Suppressor macrophage treated with lipopolysaccharide for 1 hour (primary cell): Measurements from ENCODE around the gene CAMKMT.

Experiments
- DNase-seq, 3 donors: peaks; one replicate each; pipeline ENCODE4 v3.0.0-alpha.2; 2020 to 2022

Gene CAMKMT

DNA sequence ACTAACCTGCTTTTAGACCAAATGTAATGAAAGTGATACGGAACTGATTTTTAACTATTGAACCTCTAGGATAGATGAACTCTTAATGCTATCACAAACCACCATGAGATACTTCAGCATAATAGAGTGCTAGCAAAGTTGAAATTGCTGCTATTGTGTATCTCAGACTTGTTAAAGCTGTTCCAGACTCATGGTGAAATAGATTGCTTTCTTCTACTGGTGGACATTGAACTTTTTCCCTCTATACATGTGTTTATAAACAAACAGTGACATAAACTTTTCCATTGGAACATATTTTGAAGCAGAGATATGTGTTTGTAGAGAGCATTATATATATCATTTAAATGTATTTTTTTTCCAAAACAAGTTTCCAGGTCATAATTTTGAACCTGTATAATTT, 157.3 kb downstream of the CAMKMT start:
- no peak for DNase-seq

DNA sequence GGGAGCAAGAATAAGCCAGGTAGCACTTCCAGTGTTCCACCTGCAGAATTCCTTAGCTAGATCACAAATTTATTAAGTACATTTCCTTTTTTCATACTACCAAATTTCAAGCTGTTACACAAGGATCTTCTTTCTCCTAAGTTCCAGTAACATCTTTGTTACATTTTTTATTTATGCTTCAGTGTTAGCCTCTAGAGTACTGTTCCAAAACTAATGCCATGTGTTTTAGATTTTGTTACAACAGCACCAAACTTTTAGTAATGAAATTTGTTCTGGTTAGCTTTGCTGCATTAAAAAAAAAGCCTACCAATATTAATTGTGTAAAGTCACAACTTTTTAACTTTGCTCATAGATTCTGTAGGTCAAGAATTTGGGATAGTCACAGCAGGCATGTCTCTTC, 161.1 kb downstream of the CAMKMT start:
- no peak for DNase-seq

DNA sequence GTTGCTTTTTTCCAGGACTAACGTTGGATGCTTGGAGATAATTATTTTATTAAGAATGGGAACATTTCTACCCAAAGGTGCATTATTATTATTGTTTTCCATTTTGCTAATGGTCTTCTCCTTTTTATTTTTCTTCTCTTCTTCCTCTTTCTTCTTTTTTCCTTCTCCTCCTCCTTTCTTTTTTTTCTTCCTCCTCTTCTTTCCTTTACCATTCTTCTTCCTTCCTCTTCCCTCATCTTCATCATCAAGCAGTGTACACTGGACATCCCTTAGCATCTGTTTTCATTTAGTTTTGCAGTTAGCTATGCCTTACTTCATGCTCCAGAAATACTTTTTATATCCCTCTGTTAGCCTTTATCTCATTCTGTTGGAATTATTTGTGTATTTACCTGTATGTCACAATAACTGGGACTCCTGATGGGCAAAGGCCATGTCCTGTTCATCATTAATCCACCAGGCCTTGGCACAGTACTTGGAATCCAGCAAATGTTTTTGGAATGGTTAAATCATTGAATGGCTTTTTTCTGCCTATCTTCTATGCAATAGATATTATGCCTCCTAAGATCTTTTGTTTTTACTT, 162.7 kb downstream of the CAMKMT start:
- DNase-seq: no peak

DNA sequence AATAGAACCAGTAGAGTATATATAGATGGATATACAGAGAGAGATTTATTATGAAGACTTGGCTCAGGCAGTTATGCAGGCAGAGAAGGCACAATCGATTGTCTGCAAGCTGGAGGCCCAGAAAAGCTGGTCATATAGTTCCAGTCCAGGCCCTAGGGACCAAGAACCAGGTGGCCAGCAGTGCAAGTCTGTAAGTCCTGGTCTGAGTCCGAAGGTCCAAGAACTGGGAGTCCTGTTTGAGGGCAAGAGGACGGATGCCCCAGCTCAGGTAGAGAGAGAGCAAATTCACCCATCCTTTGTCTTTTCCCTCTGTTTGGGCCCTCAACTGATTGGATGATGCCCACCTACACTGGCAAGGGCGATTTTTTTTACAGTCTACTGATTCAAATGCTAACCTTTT, 164.6 kb downstream of the CAMKMT start:
- no peak for DNase-seq

DNA sequence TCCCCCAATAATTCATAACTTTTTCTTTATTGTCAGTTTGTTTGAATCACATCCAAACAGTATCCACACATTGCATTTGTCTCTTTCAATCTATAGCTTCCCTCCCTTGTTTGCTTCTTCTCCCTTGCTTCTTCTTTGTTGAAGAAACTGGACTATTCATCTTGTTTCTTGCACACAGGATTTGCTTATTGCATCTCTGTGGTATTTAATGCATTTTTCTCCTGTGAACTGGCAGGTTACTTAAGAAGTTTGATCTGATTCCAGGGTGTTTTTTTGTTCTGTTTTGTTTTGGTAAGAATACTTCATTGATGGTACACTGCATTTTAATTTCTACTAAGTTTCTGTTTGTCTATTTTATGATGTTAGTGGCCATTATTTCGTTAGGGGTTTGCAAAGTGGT, 166.8 kb downstream of the CAMKMT start:
- no peak for DNase-seq

DNA sequence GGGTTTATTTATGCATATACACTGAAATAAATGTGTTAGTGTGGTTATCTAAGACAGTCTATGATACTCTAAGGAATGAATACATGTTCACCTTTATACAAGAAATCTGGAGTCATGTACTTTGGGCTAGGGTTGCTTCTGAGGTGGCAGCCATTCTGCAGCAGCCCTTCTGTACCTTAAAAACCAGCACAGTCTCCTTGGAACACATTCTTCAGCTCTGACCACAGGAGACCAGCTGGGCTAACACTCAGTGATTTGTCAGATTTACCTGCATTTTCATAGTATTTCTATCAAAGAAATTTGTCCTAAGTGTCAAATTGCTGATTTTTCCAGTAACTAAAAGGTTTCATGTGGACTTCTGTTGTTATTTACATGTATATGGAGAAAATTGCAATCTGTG, 167.7 kb downstream of the CAMKMT start:
- no peak for DNase-seq

DNA sequence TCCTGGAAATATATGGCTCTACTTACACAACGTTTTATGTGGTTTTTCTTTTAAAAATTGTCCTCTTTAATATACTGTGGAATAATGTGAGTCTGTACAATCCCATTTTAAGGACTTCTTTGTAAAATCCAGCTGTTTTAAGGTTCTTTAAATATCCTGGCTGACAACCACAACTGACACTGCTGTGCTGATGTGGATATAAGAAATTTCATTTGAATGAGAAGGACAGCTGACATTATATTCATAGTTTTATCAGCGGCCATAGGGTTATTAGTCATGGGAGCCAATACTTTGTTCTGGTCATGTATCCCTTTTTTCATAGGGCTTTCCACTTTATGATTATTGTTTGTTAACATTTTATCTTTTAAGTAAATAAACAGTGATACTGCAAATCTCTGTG, 169.5 kb downstream of the CAMKMT start:
- DNase-seq: no peak

DNA sequence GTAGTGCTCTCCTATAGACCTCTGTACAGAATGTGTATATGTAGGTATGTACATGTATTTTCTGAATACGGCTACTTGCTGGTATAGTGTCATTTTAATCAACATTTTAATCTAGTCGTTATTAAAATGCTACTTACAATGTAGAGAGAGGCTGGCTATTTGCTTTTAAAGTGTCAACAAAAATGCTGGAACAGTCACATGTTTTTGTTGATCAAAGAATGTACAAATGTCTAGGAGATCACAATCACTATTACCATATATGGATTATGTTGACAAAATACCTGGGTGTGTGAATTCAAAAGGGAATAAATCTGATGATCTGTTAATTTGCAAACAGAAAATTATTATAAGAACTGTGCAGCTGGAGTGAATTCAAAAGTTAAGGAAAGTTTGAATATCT, 170.3 kb downstream of the CAMKMT start:
- DNase-seq: no peak

DNA sequence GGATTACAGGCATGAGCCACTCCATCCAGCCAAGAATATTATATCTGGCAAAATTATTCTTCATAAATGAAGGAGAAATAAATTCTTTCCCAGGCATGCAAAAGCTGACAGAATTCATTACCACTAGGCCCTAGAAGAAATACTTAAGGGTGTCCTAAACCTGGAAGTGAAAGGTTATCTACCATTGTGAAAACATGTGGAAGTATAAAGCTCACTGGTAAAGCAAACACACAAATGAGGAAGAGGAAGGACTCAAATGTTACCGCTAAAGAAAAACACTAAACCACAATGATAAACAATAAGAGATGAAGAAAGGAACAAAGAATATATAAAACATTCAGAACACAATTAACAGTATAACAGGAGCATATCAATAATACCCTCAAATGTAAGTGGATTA, 171.8 kb downstream of the CAMKMT start:
- peak in 2 of 3 donors; percentile 9 to 20 for DNase-seq

DNA sequence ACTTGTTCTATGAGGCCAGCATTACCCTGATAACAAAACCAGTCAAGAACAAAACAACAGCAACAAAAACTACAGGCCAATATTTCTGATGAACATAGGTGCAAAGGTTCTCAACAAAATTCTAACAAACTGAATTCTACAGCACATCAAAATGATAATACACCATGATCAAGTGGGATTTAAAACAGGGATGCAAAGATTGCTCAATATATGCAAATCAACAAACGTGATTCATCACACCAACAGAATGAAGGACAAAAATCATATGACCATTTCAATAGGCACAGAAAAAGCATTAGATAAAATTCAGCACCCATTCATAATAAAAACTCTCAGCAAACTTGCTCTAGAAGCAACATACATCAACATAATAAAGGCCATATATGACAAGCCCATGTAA, 173.6 kb downstream of the CAMKMT start:
- peak in 2 of 3 donors; percentile 25 for DNase-seq

DNA sequence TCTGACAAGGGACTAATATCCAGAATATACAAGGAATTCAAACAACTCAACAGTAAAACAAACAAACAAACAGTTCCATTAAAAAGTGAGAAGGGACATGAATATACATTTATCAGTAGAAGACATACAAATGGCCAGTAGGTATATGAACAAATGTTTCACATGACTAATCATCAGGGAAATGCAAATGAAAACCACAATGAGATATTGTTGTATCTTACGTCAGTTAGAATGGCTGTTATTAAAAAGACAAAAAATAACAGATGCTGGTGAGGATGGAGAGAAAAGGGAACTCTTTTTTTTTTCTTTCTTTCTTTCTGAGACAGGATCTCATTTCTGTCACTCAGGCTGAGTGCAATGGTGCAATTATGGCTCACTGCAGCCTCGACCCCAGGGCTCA, 175.5 kb downstream of the CAMKMT start:
- no peak for DNase-seq

DNA sequence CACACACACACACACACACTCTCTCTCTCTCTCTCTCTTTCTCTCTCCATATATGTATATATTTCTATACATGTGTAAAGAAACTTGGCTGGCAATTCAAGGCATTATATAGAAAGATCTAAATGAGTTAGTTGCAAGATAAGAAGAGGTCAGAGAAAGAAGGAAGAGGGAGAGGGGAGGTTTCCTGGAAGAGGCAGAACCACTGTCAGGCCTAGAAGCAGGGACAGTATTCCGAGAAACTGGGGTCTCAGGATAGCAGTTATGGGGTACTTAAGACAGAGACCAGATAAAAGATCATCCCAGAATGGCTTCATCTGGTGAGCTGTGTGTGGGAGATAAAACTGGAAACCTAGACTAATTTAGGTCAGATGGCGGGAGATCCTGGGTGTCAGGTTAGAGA, 180.8 kb downstream of the CAMKMT start:
- no peak for DNase-seq

DNA sequence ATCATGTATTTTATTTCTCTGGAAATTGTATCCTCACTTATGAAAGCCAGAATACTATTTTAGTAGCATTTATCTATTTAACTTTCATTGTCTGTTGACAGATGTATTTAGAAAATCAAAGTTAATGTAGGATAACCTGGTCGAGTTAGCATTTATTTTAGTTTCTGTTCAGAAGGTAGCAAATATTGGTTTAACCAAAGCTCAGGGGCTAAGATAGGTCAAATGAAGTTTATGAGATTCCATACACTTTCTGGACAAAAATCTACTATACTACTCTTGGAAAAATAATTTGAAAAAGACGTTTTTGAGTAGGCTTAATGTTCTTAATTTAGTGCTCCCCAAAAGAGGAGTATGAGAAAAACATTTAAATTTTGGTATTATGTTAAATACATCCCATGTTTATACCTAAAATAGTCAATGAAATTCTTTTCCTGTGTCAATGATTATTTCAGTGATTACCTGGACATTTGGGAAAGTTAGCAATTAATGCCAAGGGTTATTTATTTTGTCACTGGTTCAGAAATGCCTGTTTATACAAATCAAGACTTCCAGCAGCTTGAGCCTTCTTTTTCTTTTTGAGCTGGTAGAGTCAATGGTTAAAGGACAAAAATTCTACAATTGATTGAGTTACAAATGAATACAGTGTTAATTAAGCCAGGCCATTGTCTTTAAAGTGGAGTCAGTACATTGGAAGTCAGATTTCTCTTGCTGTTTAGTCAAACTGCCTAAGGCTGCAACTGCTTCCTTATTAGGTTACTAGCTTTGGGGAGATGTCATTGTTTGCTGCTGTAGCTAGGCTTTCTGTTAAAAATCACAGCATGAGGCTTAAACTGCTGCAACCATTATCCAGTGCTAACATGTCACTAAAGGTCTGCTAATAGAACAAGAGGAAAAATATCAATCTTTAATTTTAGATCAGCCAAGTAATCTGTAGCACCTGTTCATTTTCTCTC, 182.3 kb downstream of the CAMKMT start:
- DNase-seq: no peak

DNA sequence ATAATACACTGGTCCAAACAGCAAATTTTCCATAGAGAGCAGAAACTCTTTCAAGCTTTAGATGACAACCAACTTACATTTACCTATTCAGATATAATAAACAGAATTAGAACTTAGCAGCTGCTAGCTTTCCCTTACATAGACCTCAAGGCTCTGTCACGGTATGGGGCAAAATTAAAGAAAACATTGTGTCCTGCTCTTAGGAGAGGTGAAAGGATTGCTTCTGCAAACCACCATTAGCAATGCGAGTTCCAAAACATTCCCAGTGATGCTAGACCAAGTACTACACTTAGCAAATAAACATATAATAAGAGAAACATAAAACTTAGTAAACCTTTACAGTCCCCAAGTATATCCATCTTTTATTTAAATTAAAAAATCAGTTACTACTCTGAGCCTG, 183.3 kb downstream of the CAMKMT start:
- no peak for DNase-seq

DNA sequence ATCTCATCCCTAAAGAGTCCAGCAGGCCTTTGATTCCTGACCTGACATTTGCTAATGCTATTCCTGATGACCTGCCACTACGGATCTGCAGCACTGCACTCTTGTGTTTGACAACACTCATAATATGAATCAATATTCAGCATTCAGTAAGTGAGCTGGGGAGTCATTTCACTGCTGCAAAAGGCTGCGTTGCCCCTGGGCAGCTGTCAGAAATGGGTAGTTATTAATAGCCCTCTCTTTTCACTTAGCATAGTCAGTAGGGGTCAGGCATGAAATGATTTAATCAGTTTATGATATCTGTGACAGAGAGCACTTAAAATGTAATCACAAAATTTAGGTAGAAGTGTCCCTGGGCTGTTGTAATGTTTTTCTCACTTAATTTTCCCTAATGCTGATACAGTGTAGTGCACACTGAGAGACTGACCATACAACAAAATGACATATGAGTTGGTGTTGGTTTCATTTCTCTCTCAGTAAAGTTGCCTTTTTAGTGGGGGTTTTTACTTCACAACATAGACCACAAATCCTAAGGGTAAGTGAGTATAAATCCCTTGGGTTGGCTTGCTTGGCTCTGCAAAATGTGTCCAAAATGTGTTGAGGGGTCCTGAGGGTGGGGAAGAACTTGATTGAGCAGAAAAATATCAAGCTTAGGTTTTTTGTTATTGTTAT, 184.8 kb downstream of the CAMKMT start:
- no peak for DNase-seq

DNA sequence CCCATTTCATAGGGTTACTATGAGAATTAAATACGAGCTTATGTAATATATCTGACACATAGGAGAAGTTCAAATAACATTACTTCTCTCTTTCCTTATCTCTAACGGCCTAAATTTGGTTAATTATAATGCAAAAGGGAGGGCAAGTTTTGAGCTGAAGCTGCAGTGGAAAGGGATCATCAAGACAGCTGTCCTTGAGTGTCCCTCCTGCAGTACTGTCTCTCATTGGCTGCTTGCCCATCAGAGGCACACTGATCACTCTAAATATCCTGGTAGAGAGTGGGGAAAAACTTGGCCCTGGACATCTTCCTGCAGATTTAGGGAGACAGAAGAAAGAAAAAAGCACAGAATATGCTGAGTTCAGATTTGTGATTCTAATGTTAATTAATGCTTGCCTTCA, 186.0 kb downstream of the CAMKMT start:
- no peak for DNase-seq

DNA sequence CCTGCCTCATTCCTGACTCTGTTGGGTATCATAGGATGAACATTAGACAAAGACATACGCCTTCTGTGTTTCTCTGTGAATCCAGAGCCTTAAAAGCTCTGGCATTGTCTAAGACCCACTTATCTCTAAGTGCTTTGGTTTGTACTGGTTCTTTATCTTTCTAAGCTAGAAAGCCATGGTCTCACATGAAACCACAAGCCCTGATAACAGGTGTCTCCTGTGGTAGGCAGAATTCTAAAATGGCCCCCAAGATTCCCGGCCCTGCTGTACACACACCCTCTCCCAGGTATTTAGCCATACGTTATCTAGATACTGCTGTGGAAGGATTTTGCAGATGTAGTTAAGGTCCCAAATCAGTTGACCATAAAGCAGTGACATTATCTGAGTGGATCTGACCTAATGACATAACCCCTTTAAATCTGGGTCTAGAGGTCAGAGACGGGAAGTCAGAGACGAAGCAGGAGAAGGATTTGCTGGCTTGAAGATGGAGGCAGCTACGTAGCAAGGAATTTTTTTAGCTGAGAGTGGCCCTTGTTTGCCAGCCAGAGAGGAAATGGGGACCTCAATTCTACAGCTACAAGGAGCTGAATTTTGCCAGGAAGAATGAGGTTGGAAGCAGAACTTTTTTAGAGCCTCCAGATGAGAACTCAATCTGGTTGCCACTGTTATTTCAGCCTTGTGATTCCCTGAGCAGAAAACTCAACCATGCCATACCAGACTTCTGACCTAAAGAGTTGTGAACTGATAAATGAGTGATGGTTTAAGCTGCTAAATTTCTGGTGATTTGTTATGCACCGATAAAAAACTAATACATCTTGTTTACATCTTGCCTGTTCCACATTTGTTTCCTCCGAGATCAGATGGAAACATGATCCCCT, 186.7 kb downstream of the CAMKMT start:
- DNase-seq: no peak

DNA sequence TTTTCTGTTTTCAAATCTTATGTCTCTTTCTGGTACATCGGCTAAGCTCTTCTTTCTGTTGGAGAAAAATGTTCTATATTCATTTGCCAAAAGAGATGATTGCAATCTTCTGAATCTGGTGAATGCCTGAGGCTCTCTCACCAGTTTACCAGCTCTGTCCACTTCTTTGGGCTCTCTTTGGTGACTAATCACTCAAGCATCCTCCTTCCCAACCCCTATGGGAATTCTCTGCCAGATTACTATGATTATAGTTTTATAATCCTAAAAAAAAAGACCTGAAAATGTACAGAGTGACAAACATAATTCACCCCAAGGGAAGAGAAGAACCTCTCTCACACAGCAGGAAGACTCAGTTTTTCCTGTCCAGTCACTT, 187.3 kb downstream of the CAMKMT start:
- no peak for DNase-seq

DNA sequence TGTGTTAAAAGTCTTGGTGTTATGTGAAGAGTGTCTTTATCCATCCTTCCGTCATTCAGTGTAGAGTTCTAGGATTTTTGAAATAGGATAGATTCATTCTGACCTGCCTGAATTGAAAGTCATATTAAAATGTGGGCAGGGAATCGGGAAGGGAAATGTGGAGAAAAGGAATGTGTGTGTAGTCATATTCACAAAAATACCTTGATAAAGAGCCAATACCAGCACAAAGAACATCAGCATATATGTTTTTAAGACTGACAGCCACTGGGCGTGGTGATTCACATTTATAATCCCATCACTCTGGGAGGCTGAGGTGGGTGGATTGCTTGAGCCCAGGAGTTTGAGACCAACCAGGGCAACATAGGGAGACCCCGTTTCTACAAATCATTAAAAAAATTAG, 188.1 kb downstream of the CAMKMT start:
- DNase-seq: no peak

DNA sequence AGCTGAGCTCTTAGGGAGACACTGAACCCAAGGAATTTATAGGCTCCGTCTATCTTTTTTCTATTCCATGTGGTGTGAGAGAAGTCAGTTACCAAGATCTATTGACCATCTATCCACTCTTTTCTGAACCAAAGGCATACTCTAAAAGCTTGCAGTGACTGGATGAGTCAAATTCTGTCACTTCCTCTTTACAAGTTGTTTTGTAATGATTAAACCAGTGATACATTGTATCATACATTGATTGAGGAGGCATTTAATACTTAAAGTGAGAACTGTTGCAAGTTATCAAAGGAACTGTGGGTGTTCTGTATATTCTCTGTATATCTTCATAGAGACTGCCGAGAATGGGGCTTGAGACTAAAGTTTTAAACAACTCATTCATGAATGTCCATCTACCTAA, 188.8 kb downstream of the CAMKMT start:
- DNase-seq: peak; percentile 25 to 62 (median 62)

DNA sequence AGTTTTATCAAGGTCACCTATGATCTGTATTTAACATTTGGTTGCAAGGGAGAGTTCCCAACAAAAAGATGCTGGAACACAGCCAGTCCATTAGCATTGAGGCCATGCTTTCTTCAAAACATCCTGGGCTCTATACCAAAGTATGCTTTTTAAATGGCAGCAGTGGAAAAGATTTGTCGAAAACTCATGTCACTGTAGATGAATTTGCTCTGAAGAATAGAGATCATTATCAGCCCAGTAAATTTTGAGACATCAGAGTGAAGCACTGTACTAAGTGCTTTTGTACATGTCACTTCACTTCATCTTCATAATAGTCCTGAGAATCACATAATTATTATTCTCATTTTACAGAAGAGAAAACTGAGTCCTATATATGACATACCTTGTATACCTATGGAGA, 189.8 kb downstream of the CAMKMT start:
- no peak for DNase-seq

DNA sequence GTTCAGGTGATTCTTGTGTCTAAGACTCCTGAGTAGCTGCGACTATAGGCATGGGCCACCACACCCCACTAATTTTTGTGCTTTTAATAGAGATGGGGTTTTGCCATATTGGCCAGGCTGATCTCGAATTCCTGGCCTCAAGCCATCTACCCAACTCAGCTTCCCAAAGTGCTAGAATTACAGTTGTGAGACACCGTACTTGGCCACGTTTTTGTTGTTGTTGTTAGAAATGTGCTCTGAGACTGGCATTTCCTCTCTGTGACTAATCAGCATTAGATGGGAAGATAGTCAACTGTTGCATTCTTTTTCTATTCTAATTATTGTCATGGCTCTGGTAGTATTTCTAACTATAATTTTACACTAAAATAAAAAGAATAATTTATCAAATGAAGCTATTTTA, 191.7 kb downstream of the CAMKMT start:
- DNase-seq: no peak

DNA sequence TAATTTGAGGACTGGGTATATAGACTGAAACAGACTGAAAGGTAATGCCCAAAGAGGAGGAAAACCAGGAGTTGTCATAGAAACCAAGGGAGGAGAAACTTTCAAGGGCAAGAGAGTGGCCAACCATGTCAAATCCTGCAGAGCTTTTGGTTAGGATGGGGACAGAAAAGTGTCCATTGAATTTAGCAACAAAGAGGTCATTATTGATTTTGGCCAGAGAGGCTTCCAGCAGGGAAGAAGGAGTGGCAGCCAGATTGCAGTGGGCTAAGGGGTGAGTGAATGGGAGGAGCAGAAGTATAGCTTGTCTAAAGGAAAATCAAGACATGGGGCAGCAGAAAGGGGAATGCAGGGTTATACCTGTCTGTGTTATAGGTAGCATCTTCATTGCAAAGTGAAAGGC, 194.0 kb downstream of the CAMKMT start:
- no peak for DNase-seq
